GM10847 (cell line): ENCODE data around the gene ADAMTS2.

Experiments used
- POLR2A ChIP-seq: IDR thresholded peaks from 2 replicates; pipeline ENCODE4 v1.6.1; 2011; ENCODE audit not compliant: insufficient read length; ENCODE audit errors: extremely low read depth

The ADAMTS2 gene

DNA sequence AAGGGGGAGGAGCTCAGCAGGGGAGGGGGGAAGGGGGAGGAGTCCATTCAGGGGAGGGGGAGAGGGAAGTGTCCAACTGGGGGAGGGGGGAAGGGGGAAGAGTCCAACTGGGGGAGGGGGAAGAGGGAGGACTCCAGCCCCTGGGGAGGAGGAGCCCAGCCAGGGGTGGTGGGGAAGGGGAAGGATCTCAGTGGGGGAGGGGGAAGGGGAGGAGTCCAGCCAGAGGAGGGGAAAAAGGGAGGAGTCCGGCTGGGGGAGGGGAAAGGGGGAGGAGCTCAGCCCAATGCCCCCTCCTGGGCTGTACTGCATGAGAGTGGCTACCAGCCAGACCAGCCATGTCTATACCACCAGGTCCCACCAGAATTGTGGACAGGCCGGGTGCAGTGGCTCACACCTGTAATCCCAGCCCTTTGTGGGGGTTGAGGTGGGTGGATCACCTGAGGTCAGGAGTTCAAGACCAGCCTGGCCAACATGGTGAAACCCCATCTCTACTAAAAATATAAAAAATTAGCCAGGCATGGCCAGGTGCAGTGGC, 30.6 kb upstream of the ADAMTS2 start:
- TF ChIP-seq POLR2A, result no peak

DNA sequence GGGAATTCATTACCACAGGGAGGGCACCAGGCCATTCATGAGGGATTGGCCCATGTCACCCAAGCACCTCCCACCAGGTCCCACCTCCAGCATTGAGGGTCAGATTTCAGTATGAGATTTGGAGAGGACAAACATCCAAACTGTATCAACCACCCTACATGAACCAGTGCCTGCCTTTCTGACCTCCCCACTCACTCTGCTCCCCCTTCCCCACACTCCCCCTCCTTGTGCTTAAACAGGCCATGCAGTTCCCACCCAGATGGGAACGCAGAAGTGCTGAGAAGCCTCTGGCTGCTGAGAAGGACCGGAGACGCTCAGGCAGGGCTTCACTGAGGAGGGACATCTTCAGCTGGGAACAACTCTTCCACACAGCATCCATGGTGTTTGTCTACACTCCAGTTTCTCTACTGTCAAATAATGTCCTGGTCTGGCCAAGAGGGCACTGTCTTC, 30.0 kb upstream of the ADAMTS2 start:
- no peak for TF ChIP-seq POLR2A

DNA sequence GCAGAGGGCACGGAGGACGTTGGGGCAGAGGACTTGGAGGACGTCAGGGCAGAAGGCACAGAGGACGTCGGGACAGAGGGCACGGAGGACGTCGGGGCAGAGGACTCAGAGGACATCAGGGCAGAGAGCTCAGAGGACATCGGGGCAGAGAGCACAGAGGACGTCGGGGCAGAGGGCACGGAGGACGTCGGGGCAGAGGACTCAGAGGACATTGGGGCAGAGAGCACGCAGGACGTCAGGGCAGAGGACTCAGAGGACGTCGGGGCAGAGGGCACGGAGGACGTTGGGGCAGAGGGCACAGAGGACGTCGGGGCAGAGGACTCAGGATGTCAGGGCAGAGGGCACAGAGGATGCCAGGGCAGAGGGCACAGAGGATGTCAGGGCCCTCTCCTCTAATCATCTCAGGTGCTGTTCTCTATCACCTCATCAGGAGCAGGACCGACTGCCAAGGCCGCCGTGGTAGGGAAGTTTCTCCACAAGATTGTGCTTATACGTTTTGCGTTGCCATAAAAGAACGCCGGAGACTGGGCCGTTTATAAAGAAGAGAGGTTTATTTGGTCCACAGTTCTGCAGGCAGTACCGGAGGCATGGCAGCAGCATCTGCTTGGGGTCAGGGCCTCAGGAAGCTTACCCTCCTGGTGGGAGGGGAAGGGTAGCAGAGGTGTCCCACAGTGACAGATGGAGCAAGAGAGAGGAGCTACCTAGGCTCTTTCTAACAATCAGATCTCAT, 29.4 kb upstream of the ADAMTS2 start:
- no peak for TF ChIP-seq POLR2A

DNA sequence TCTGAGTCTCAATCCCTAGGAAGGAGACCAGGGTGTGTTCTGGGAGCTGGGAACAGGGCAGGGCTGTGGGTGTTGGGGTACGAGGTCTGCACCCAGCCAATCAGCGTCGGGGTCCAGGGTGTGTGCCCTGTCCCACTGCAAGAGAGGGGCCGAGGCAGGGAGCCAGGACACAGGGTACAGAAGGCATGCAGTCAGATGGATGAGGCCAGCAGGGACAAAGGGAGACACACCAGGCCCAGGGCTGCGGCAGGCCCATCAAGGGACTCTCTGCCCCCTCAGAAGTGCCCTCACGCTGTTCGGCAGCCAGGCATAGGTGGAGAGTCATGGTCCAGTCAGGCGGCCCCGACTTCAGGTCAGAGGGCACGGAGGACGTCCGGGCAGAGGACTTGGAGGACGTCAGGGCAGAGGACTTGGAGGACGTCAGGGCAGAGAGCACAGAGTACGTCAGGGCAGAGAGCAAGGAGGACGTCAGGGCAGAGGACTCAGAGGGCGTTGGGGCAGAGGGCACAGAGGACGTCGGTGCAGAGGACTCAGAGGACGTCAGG, 28.8 kb upstream of the ADAMTS2 start:
- no peak for TF ChIP-seq POLR2A

GRCh38 chr5:179373101-179373934, 28.1 kb upstream of the ADAMTS2 start:
- TF ChIP-seq POLR2A, result no peak

DNA sequence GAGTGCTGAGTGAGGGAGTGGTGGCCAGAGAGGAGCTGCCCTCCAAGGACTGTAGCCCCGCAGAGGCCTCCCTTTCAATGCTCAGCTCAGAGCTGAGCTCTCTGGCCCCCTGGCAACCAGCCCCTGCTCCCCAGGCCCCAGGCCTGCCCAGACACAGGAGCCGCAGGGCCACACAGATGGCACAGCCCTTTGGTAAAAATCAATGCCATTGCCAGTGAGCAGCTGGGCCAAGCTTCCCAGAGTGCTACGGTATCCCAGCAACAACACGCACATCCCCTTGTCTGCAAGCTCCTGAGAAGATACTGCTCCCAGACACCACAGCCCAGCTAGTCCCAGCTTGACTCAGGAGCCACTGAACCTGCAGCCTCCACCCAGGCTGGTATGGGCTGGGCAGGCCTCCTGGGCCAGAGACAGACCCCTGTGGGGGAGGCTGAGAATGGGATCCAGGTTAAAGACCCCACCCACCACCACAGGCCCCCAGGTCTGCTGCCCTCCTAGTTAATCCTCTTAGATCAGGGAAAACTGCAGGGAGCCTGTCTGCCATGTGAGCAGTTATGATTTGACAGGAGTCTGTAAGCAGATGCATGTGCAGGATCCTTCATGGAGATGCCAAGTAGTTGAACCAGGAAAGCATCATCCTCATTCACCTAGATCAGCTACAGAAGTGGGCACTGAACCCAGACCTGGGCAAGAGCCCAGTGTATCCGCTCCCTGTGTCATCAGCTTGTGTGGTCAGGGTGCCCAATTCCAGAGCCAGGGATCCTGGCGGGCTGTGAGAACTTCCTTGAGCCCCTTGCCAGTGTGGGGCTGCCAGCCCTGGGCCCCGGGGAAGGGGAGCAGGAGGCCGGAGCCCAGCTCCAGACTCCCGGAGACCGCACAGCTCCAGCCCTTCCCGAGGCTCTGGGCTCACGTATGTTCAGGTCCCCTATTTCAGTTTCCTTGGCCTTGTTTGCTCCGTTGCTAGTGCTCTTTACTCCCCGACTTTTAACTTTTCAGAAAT, 26.7 kb upstream of the ADAMTS2 start:
- TF ChIP-seq POLR2A, result no peak

DNA sequence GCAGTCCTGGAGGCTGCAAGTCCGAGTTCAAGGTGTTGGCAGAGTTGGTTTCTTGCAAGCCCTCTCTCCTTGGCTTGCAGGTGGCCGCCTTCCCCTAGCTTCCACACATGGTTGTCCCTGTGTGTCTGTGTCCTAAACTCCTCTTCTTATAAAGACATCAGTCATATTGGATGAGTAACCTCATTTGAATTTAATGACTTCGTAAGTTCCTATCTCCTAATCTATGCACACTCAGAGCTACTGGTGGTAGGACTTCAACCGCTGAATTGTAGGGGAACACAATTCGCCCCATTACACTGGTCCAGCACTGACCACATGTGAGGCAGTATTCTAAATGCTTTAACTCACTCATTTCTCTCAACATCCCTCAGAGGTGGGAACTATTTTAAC, 25.9 kb upstream of the ADAMTS2 start:
- TF ChIP-seq POLR2A, result no peak

- TF ChIP-seq POLR2A, result no peak
Observed at GRCh38 chr5:179370490-179371120, 25.3 kb upstream of the ADAMTS2 start.

DNA sequence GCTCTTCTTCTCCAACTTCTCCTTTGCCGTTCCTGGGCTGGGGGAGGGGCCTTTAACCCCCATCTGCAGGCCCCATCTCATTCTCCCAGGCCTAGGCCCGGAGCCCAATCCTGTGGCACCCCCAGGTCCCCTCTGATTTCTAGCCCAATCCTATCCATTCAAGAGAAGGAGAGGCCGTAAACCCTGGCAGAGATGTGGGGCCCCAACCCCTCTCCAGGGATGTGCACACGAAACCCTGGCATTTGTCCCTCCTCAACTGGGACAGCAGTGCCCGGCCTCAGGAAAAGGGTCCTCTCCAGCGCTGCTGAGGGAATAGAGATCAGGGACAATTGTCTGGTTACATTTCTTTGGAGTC, 24.2 kb upstream of the ADAMTS2 start:
- no peak for TF ChIP-seq POLR2A

DNA sequence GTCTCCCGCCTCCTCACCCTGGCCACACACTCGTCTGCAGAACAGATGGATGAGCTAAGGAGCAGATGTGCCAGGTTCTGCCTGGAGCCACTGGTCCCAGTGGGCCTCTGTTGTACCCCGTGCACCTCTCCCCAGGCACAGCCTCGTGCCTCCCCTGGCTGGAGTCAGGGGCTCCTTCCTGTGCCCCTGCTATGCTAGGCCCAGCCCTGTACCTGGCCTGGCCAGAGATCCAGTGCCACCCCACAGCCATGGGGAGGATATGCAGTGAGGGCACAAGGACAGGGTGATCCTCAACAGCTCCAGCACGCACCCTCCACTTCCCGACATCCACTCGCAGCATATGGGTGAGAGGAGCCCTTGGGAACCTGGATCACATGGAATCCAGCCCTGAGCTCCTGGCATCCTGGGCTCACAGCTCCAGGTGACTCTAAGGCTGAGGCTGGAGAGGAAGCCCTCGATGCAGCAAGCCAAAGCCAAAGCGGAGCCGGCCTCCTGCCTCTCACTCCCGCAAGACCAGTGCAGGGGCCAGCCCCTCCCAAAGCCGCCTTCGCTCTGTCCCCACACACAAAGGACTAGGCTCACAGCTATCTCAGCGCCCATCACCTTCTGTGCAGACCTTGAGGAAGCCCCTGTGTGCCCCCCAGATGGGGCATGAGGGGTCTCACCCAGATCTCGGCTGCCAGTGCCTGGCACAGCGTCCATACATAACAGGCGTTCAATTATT, 23.7 kb upstream of the ADAMTS2 start:
- TF ChIP-seq POLR2A, result no peak

DNA sequence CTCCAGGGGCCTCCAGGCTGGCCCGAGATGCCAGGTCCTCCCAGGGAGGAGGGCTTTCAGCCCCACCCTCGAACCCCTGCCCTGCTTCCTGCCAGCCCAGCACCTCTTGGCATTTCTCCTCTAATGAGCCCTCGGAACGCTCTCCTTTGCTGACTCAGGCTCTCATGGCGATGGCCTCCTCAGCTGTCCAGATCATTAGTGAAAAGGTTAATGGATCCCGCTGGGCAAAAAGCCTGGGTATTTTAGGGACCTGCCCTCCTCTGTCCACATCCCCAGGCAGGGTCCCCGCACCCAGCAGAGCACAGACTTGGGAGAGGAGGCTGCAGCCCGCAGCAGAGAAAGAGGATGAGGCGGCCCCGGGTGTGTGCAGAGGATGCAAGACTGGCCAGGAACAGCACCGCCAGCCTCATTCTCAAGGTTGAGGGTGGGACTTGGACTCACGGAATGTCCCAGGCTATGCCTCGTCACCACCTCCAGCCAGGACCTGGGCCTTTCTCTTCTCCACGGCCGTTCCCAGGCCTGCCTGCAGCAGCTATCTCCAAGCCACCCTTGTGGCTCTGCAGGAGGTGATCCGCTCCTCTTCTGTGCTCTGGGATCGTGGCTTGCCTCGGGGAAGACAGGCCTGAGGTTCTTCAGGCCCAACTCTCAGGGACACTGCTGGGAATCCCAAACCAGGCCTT, 23.0 kb upstream of the ADAMTS2 start:
- TF ChIP-seq POLR2A, result no peak

DNA sequence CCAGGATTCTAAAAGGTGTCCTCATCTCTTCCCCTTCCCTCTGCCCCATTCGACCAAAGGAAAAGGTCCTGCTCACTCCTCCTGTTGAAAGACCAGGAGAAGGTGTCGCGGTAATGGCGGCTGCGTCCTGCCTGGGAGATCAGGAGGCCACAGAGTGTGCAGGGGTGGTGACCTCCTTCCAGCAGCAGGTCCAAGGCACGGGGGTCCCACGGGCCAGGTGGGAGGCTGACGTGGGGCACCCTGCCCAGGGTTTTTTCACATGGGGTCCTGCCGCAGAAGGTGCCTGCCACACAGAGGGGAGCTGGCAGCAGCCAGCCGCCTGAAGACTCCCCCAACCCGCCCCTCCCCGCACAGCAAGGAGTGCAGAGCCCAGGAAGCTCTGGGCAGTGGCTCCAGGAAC, 22.2 kb upstream of the ADAMTS2 start:
- TF ChIP-seq POLR2A, result no peak

DNA sequence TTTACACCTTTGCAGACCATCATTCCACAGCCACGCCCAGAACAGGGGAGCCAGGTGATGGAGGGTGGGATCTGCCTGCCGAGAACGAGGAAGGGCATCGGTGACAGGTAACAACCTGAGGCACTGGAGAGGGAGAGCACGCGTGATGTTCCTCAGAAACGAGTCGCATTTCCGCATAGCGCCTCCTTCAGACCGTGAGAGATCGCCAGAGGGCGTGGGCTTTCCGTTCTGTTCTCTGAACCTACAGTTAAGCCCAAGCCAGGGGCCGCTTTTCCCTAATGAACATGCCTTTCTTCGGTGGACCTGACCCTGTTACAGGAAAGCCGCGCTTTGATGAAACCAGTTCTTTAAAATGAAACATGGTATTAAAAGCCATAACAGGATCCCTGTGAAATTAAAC, 17.1 kb upstream of the ADAMTS2 start:
- TF ChIP-seq POLR2A, result no peak
